DND-41 (cell line): ENCODE measurements around the gene OASL.
"Not testable (repeated sequence)": the region's sequence is repeated elsewhere in the genome, so short reads cannot be mapped to it uniquely, and the experiment has no call there.

Experiments used
- ATAC-seq: fragments of 200-7000 bp; cut with Tn5 transposase; 3 replicates; pipeline ENCODE4 v1.9.1; 2021; ENCODE audit warnings: low read depth; ENCODE audit not compliant: insufficient read depth
- DNase-seq: peaks from one replicate; pipeline ENCODE4 v3.0.0-alpha.2; 2020
- H2AFZ ChIP-seq: 2 replicates; pipeline ENCODE4 v1.6.0; 2012; ENCODE audit warnings: low read depth, low read length
- H3K27ac ChIP-seq: 2 replicates; pipeline ENCODE4 v1.5.1; 2012; ENCODE audit warnings: low read length, inconsistent platforms
- H3K27me3 ChIP-seq: fragments of 200-600 bp; sonication (generic); 2 replicates; pipeline ENCODE4 v1.6.0; 2012; ENCODE audit warnings: low read length, mild to moderate bottlenecking, inconsistent platforms; ENCODE audit not compliant: insufficient read depth, poor library complexity
- H3K36me3 ChIP-seq: 2 replicates; pipeline ENCODE4 v1.5.1; 2012; ENCODE audit warnings: low read length, inconsistent platforms; ENCODE audit not compliant: insufficient read depth
- H3K4me1 ChIP-seq: 2 replicates; pipeline ENCODE4 v1.5.1; 2012; ENCODE audit warnings: mild to moderate bottlenecking, low read length; ENCODE audit not compliant: insufficient read depth
- H3K4me2 ChIP-seq: 2 replicates; pipeline ENCODE4 v1.6.0; 2012; ENCODE audit warnings: mild to moderate bottlenecking, moderate library complexity, low read length, inconsistent platforms; ENCODE audit not compliant: insufficient read depth
- H3K4me3 ChIP-seq, 2 experiments: fragments of 200-600 bp in 1 of 2; shearing (Covaris generic) in 1 of 2; 2 replicates each; pipeline ENCODE4 v1.5.1; 2012 to 2016; ENCODE audit warnings: inconsistent platforms in 2 of 2, low read length in 2 of 2, mild to moderate bottlenecking in 2 of 2, low read depth in 1 of 2, moderate library complexity in 1 of 2
- H3K79me2 ChIP-seq: 2 replicates; pipeline ENCODE4 v1.6.0; 2012; ENCODE audit warnings: low read length, inconsistent platforms; ENCODE audit not compliant: insufficient read depth
- H3K9ac ChIP-seq: 2 replicates; pipeline ENCODE4 v1.6.0; 2012; ENCODE audit warnings: low read depth, mild to moderate bottlenecking, inconsistent platforms, low read length, moderate library complexity
- H3K9me3 ChIP-seq: 2 replicates; pipeline ENCODE4 v1.5.1; 2012; ENCODE audit warnings: low read length, moderate library complexity, mild to moderate bottlenecking, inconsistent platforms; ENCODE audit not compliant: insufficient read depth, severe bottlenecking
- H4K20me1 ChIP-seq: 2 replicates; pipeline ENCODE4 v1.6.0; 2012; ENCODE audit warnings: low read length; ENCODE audit not compliant: insufficient read depth
- CTCF ChIP-seq: IDR thresholded peaks from 2 replicates; pipeline ENCODE4 v1.5.1; 2012; ENCODE audit warnings: borderline replicate concordance, low read length, moderate library complexity, mild to moderate bottlenecking; ENCODE audit not compliant: poor library complexity, severe bottlenecking; ENCODE audit errors: extremely low read depth
- EZH2 ChIP-seq: IDR thresholded peaks from 3 replicates; pipeline ENCODE4 v1.6.1; 2012; ENCODE audit warnings: borderline replicate concordance, low read depth, mild to moderate bottlenecking, moderate library complexity, low read length, inconsistent platforms; ENCODE audit not compliant: severe bottlenecking

The OASL gene

DNA sequence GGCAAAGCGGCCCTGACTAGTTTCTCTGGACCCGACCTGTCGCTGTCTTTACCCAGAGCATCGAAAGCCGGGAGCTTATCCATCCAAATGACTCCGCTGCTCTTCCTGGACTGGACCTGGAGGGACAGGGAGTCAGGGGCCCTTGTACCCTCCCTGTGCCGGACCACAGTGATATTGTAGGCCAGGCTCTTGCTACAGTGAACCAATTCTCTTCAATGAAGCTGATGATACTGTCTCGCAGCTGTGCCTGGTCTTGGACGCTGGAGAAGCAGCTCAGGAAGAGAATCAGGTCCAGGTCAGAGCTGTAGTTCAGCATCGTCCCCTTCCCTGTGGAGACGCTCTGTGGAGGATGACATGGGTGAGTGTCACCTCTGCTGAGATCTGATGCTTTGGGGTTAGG lies 14.7 kb upstream of the OASL start:
- no peak for DNase-seq
- H4K20me1 ChIP-seq = no peaks in the 10 kb centered on the region
- no peaks in the 10 kb centered on the region for H3K9me3 ChIP-seq
- H3K79me2 ChIP-seq = no peaks in the 10 kb centered on the region
- H3K36me3 ChIP-seq = no peaks in the 10 kb centered on the region
- no peak overlapping the region for H2AFZ ChIP-seq
- no peak for ATAC-seq
- no peaks in the 10 kb centered on the region for H3K4me1 ChIP-seq
- TF ChIP-seq EZH2 (no peak), CTCF (no peak)
- H3K4me2 ChIP-seq = no peak overlapping the region
- H3K27me3 ChIP-seq = peaks cover under 1% of the 10 kb centered on the region
- no peak overlapping the region for H3K27ac ChIP-seq
- no peak overlapping the region for H3K9ac ChIP-seq
- no peak overlapping the region for H3K4me3 ChIP-seq

DNA sequence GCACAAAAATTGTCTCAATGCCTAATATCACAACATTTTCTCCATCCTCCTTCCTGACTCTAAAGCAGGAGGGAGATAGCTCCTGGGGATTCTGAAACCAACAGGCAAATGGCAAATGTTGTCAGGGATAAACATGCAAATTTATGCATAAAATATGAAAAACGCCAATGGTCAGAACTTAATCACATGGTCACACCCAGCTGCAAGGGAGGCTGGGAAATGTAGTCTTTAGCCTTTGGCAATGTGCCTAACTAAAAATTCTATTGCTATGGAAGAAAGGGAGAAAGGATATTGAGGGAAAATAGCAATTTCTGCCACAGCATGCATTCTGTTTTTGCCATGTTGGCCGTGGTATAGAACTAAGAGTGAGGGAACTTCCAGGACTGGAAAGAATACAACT lies 11.7 kb upstream of the OASL start:
- H3K4me2 ChIP-seq = no peak overlapping the region
- no peaks in the 10 kb centered on the region for H4K20me1 ChIP-seq
- no peak for DNase-seq
- H3K79me2 ChIP-seq = no peaks in the 10 kb centered on the region
- H3K9me3 ChIP-seq = no peaks in the 10 kb centered on the region
- no peak overlapping the region for H3K4me3 ChIP-seq
- no peak for ATAC-seq
- TF ChIP-seq EZH2 = no peak
- no peak for TF ChIP-seq CTCF
- H3K27ac ChIP-seq = no peak overlapping the region
- H3K9ac ChIP-seq = no peak overlapping the region
- no peaks in the 10 kb centered on the region for H3K36me3 ChIP-seq
- H2AFZ ChIP-seq = no peak overlapping the region
- no peaks in the 10 kb centered on the region for H3K4me1 ChIP-seq
- peaks cover 3% of the 10 kb centered on the region for H3K27me3 ChIP-seq

GRCh38 chr12:121048442-121048841 lies 9.4 kb upstream of the OASL start:
- no peaks in the 10 kb centered on the region for H3K36me3 ChIP-seq
- no peaks in the 10 kb centered on the region for H3K79me2 ChIP-seq
- H3K27ac ChIP-seq = no peak overlapping the region
- H3K4me2 ChIP-seq = no peak overlapping the region
- no peak overlapping the region for H2AFZ ChIP-seq
- H3K4me1 ChIP-seq = no peaks in the 10 kb centered on the region
- H4K20me1 ChIP-seq = no peaks in the 10 kb centered on the region
- ATAC-seq (no peak), DNase-seq (no peak)
- no peak overlapping the region for H3K9ac ChIP-seq
- H3K4me3 ChIP-seq = no peak overlapping the region
- no peaks in the 10 kb centered on the region for H3K9me3 ChIP-seq
- H3K27me3 ChIP-seq = peaks cover 7% of the 10 kb centered on the region
- no peak for TF ChIP-seq EZH2
- no peak for TF ChIP-seq CTCF

DNA sequence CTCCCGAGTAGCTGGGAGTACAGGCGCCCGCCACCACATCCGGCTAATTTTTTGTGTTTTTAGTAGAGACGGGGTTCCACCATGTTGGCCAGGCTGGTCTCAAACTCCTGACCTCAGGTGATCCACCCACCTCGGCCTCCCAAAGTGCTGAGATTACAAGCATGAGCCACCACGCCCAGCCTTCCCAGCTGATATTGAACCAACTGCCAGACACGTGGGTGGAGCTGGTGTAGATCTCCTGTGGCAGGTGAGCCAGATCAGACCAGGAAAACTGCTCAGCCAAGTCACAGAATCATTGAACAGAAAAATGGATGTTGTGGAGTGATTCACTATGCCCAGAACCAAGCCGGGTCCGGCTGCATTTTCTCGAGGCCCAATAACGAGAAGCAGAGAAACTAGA lies 8.4 kb upstream of the OASL start:
- not testable (repeated sequence) for ATAC-seq, H3K4me2 ChIP-seq, H3K9ac ChIP-seq, H3K79me2 ChIP-seq, H3K27ac ChIP-seq, H2AFZ ChIP-seq, DNase-seq, H3K9me3 ChIP-seq, H3K27me3 ChIP-seq, H3K4me3 ChIP-seq, H3K36me3 ChIP-seq, H4K20me1 ChIP-seq, H3K4me1 ChIP-seq
